Testis (tissue), 3 donors: ENCODE results near the gene SLCO4A1. TPM values are rescaled to one million over a fixed set of nuclear protein-coding genes. Genes with fewer than 3 reads are reported as not detected.

Experiments used
- DNase-seq: peaks from one replicate; pipeline ENCODE4 v3.0.0-alpha.2; 2019
- H3K27ac ChIP-seq, 2 donors: fragments of 200-600 bp; sonication (generic); one replicate each; pipeline ENCODE4 v1.5.1; 2019
- H3K27me3 ChIP-seq: fragments of 200-600 bp; sonication (generic); one replicate; pipeline ENCODE4 v1.5.1; 2019
- H3K36me3 ChIP-seq: fragments of 200-600 bp; sonication (generic); one replicate; pipeline ENCODE4 v1.5.1; 2017; ENCODE audit warnings: low read depth; ENCODE audit errors: missing control alignments
- H3K4me1 ChIP-seq: fragments of 200-600 bp; sonication (generic); one replicate; pipeline ENCODE4 v1.5.1; 2019
- H3K4me3 ChIP-seq, 2 donors: fragments of 200-600 bp; sonication (generic); one replicate each; pipeline ENCODE4 v1.5.1; 2017 to 2019
- H3K9me3 ChIP-seq: fragments of 200-600 bp; sonication (generic); one replicate; pipeline ENCODE4 v1.5.1; 2017
- CTCF ChIP-seq, 3 experiments: fragments of 450-650 bp in 2 of 3; fragments of 200-600 bp in 1 of 3; sonication (generic) in 1 of 3; IDR thresholded peaks; one replicate each; pipeline ENCODE4 v1.5.1; 2016 to 2019; ENCODE audit warnings: antibody characterized with exemption in 3 of 3, mild to moderate bottlenecking in 2 of 3, moderate library complexity in 1 of 3
- POLR2A ChIP-seq: fragments of 450-650 bp; IDR thresholded peaks from one replicate; pipeline ENCODE4 v1.6.1; 2017; ENCODE audit warnings: antibody characterized with exemption, mild to moderate bottlenecking, moderate library complexity
- WGBS, 2 donors: methylation state at CpG; one replicate each; pipeline ENCODE4 v1.1.5; 2018; 5-methylcytosine and 5-hydroxymethylcytosine counted together
- intact Hi-C: fragments of 100-400 bp; cut with DNase I; formaldehyde crosslinking; loops from one replicate; pipeline ENCODE4 v1.15.1; 2023; ENCODE audit warnings: low total_unique reads
- polyA plus RNA-seq: library from polyadenylated mRNA; stranded (reverse); fragments of 350-450 nt; fragmentation: Illumina TruSeq; extraction: RNeasy Lipid Tissue Mini Kit (QIAGEN cat#74804); gene quantifications from one replicate; pipeline ENCODE4 v1.2.3, GENCODE V29; 2014; ENCODE audit warnings: low read depth, low replicate concordance; ENCODE audit not compliant: insufficient read depth
- total RNA-seq, 2 donors: library from RNA; depleted of rRNA; stranded (reverse); fragments of >200 nt; gene quantifications; one replicate each; pipeline ENCODE4 v1.2.3, GENCODE V29; 2016

SLCO4A1 gene
- total and polyA plus RNA-seq, 3 donors from 2014 or later, result 4.2 to 14.2 (median 9.8) TPM

- intact Hi-C loops, result no loop called here
- H3K9me3 ChIP-seq, result no peaks in the 10 kb centered on the region
- DNase-seq, result no peak
- TF ChIP-seq CTCF (IDR thresholded peaks at IDR 0.05), result no peak
- no peak for TF ChIP-seq POLR2A
- H3K27ac ChIP-seq, result no peak overlapping the region
- WGBS, 2 donors, result 58 to 64% methylated on average over 8 to 23 of the region's 23 CpGs
- H3K36me3 ChIP-seq, result no peaks in the 10 kb centered on the region
- H3K27me3 ChIP-seq, result no peaks in the 10 kb centered on the region
- no peak overlapping the region for H3K4me3 ChIP-seq
- H3K4me1 ChIP-seq, result no peaks in the 10 kb centered on the region
Observed at GRCh38 chr20:62711703-62712101, 69.4 kb downstream of the SLCO4A1 start.

- WGBS, 2 donors, result 91 to 93% methylated on average over 7 to 8 of the region's 8 CpGs
Observed at GRCh38 chr20:62712606-62713005, 70.3 kb downstream of the SLCO4A1 start.

GRCh38 chr20:62714006-62714405 is 71.7 kb downstream of the SLCO4A1 start:
- intact Hi-C loops, result no loop called here
- Histone ChIP-seq H3K4me3 (no peak overlapping the region), H3K9me3 (no peaks in the 10 kb centered on the region), H3K27ac (no peak overlapping the region), H3K36me3 (no peaks in the 10 kb centered on the region), H3K4me1 (no peaks in the 10 kb centered on the region), H3K27me3 (no peaks in the 10 kb centered on the region)
- DNase-seq, result no peak
- WGBS, 2 donors, result 90 to 91% methylated on average over 10 of the region's 10 CpGs
- TF ChIP-seq CTCF (IDR thresholded peaks at IDR 0.05), result no peak
- no peak for TF ChIP-seq POLR2A

More at GRCh38 chr20:62712606-62713005, 70.3 kb downstream of the SLCO4A1 start:
- H3K4me1 ChIP-seq, result no peaks in the 10 kb centered on the region
- no peaks in the 10 kb centered on the region for H3K36me3 ChIP-seq
- H3K27ac ChIP-seq, result no peak overlapping the region
- no peak for DNase-seq
- no peak for TF ChIP-seq POLR2A
- no peak for TF ChIP-seq CTCF (IDR thresholded peaks at IDR 0.05)
- H3K9me3 ChIP-seq, result no peaks in the 10 kb centered on the region
- intact Hi-C loops, result no loop called here
- no peaks in the 10 kb centered on the region for H3K27me3 ChIP-seq
- H3K4me3 ChIP-seq, result no peak overlapping the region

GRCh38 chr20:62714799-62715198 is 72.5 kb downstream of the SLCO4A1 start:
- Histone ChIP-seq H3K4me1 (no peaks in the 10 kb centered on the region), H3K27ac (no peak overlapping the region), H3K36me3 (no peaks in the 10 kb centered on the region), H3K4me3 (no peak overlapping the region), H3K9me3 (no peaks in the 10 kb centered on the region), H3K27me3 (no peaks in the 10 kb centered on the region)
- intact Hi-C loops, result no loop called here
- no peak for TF ChIP-seq CTCF (IDR thresholded peaks at IDR 0.05)
- no peak for TF ChIP-seq POLR2A
- DNase-seq, result no peak
- WGBS, 2 donors, result 92% methylated on average over 6 of the region's 6 CpGs

- no peak for DNase-seq
- Histone ChIP-seq H3K4me1 (no peaks in the 10 kb centered on the region), H3K9me3 (no peaks in the 10 kb centered on the region), H3K36me3 (no peaks in the 10 kb centered on the region), H3K27me3 (no peaks in the 10 kb centered on the region), H3K4me3 (no peak overlapping the region), H3K27ac (no peak overlapping the region)
- TF ChIP-seq POLR2A, result no peak
- TF ChIP-seq CTCF (IDR thresholded peaks at IDR 0.05), result no peak
- intact Hi-C loops, result no loop called here
- WGBS, 2 donors, result 86 to 90% methylated on average over 10 of the region's 10 CpGs
Observed at GRCh38 chr20:62715201-62715600, 72.9 kb downstream of the SLCO4A1 start.
